ENCODE measurements around the gene MGRN1. TPM values are rescaled to one million over a fixed set of nuclear protein-coding genes. Genes with fewer than 3 reads are reported as not detected.

The MGRN1 gene
- total RNA-seq, 1 experiment from 2014 or later: 72.3 TPM

- no TSS peak for BruUV-seq (replicated peaks)
- ChIA-PET CTCF (interaction anchor here (0.9 to 1.7 kb wide), 2 partner anchors 83 to 117 kb away, joined by 3 to 6 read pairs; no protein-coding TSS in a partner anchor), POLR2A (interaction anchor here (1.6 to 2.4 kb wide), 3 partner anchors 35 to 117 kb away, joined by 11 to 20 read pairs (median 12); partner anchors contain the start of gene NUDT16L1)
Observed at GRCh38 chr16:4733211-4733742, 108.7 kb downstream of the MGRN1 start.

GRCh38 chr16:4733747-4734062, 109.1 kb downstream of the MGRN1 start:
- peak overlapping the region; percentile 97 for H3K4me3 Mint-ChIP-seq (ENCODE audit: unreplicated experiment)
- H3K36me3 Mint-ChIP-seq (ENCODE audit: insufficient read depth, unreplicated experiment): peaks cover 27% of the 10 kb centered on the region
- no peaks in the 10 kb centered on the region for H3K4me1 Mint-ChIP-seq (ENCODE audit: low read depth, unreplicated experiment)
- POLR2A ChIA-PET: interaction anchor here (0.6 to 2.4 kb wide), 7 partner anchors 35 to 365 kb away, joined by 3 to 20 read pairs (median 10); partner anchors contain the start of genes CDIP1, NUDT16L1 and SEPTIN12
- CTCF ChIA-PET: interaction anchor here (0.6 to 1.7 kb wide), 7 partner anchors 16 to 184 kb away, joined by 3 to 10 read pairs (median 4); partner anchors contain the start of genes MGRN1 and NUDT16L1
- no peak for TF ChIP-seq CTCF (IDR thresholded peaks at IDR 0.05; ENCODE audit: insufficient read depth in 1 of 2, low read depth in 1 of 2, low read length in 1 of 2, severe bottlenecking in 1 of 2, unreplicated experiment in 1 of 2)
- Histone ChIP-seq H3K4me1 (peaks cover 4% of the 10 kb centered on the region; the same call in 1 of the 2 replicates), H3K36me3 (ENCODE audit: control insufficient read depth, insufficient read depth, low read length) (no peaks in the 10 kb centered on the region), H3K9me3 (no peaks in the 10 kb centered on the region), H3K27me3 (replicated peaks; ENCODE audit: control insufficient read depth, insufficient read depth, low read length) (no peaks in the 10 kb centered on the region), H3K4me3 (ENCODE audit: low read depth, low read length) (peak overlapping the region; percentile 85)
- no peak for DNase-seq
- H3K27ac Mint-ChIP-seq (ENCODE audit: unreplicated experiment): peak overlapping the region; percentile 99
- H3K27me3 Mint-ChIP-seq (ENCODE audit: insufficient read depth, unreplicated experiment): no peaks in the 10 kb centered on the region
- intact Hi-C loops (cut with micrococcal nuclease; ENCODE audit: unreplicated experiment): loop anchor here (2.0 kb wide), 3 partner anchors 35 to 225 kb away; partner anchors contain the start of genes ROGDI and SEC14L5
- no TSS peak for BruUV-seq (replicated peaks)
- H3K9me3 Mint-ChIP-seq (ENCODE audit: unreplicated experiment): no peaks in the 10 kb centered on the region

More at GRCh38 chr16:4733211-4733742, 108.7 kb downstream of the MGRN1 start:
- Histone ChIP-seq H3K9me3 (no peaks in the 10 kb centered on the region), H3K36me3 (ENCODE audit: control insufficient read depth, insufficient read depth, low read length) (no peaks in the 10 kb centered on the region), H3K4me1 (peaks cover 4% of the 10 kb centered on the region; the same call in 1 of the 2 replicates), H3K27me3 (replicated peaks; ENCODE audit: control insufficient read depth, insufficient read depth, low read length) (no peaks in the 10 kb centered on the region), H3K4me3 (ENCODE audit: low read depth, low read length) (peak overlapping the region; percentile 85)
- Mint-ChIP-seq H3K27ac (ENCODE audit: unreplicated experiment) (peak overlapping the region; percentile 99), H3K36me3 (ENCODE audit: insufficient read depth, unreplicated experiment) (peaks cover 31% of the 10 kb centered on the region), H3K4me1 (ENCODE audit: low read depth, unreplicated experiment) (no peaks in the 10 kb centered on the region), H3K4me3 (ENCODE audit: unreplicated experiment) (peak overlapping the region; percentile 97), H3K27me3 (ENCODE audit: insufficient read depth, unreplicated experiment) (no peaks in the 10 kb centered on the region), H3K9me3 (ENCODE audit: unreplicated experiment) (no peaks in the 10 kb centered on the region)
- TF ChIP-seq CTCF (IDR thresholded peaks at IDR 0.05; ENCODE audit: insufficient read depth in 1 of 2, low read depth in 1 of 2, low read length in 1 of 2, severe bottlenecking in 1 of 2, unreplicated experiment in 1 of 2): no peak
- intact Hi-C loops (cut with micrococcal nuclease; ENCODE audit: unreplicated experiment): no loop called here
- no peak for DNase-seq

DNA sequence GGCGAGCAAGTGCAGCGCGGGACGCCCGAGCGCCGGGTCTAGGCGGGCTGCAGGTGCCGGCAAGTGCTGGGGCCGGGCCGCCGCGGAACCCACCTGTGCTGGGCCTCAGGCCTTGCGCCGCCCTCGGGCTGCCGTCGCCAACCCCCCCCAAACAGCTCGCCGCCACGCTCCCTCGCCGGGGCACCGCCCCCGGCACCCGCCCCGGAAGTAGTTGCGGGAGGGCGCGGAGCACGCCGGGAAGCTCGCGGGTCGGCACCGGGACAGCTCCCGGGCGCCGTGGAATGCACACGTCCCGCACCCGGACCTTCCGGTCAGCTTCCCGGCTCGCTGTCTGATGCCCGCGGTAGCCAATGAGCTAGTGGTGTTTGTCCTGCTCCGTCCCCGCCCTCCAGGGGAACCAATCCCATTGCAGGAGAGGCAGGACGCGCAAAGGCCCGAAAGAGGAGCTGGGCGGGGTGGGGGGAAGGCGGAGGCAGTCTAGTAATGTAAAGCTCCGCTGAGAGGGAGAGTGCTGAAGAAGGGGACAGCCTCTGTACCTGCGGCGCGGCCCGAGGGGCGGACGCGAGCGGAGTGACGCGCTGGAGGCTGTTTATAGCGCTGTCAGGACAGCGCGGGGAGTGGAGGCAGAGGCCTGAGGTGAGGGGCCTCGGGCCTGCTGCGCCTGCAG, 109.6 kb downstream of the MGRN1 start, which contains the start of the genes ANKS3 and DNAAF8:
TSS of gene ANKS3 (minus strand) at position 209 of the 667 bp plus-strand sequence. CDS start 4,122 bp downstream, outside the sequence.
TSS of gene DNAAF8 (plus strand) at position 475 of the 667 bp plus-strand sequence. CDS start 1,978 bp downstream, outside the sequence.
- Histone ChIP-seq H3K4me3 (ENCODE audit: low read depth, low read length) (peak within 1 kb of the TSS; percentile 85), H3K4me1 (peaks cover 4% of the 10 kb centered on the region; the same call in 1 of the 2 replicates), H3K27me3 (replicated peaks; ENCODE audit: control insufficient read depth, insufficient read depth, low read length) (no peaks in the 10 kb centered on the region), H3K9me3 (no peaks in the 10 kb centered on the region), H3K36me3 (ENCODE audit: control insufficient read depth, insufficient read depth, low read length) (no peaks in the 10 kb centered on the region)
- H3K27ac Mint-ChIP-seq (ENCODE audit: unreplicated experiment): peak within 1 kb of the TSS; percentile 99
- no peak for TF ChIP-seq CTCF (IDR thresholded peaks at IDR 0.05; ENCODE audit: insufficient read depth in 1 of 2, low read depth in 1 of 2, low read length in 1 of 2, severe bottlenecking in 1 of 2, unreplicated experiment in 1 of 2)
- H3K9me3 Mint-ChIP-seq (ENCODE audit: unreplicated experiment): no peaks in the 10 kb centered on the region
- H3K36me3 Mint-ChIP-seq (ENCODE audit: insufficient read depth, unreplicated experiment): peaks cover 22% of the 10 kb centered on the region
- CTCF ChIA-PET: interaction anchor here (0.6 to 1.7 kb wide), 11 partner anchors 17 to 224 kb away, joined by 3 to 10 read pairs (median 3); partner anchors contain the start of genes MGRN1, NUDT16L1, SEC14L5 and SEPTIN12
- intact Hi-C loops (cut with micrococcal nuclease; ENCODE audit: unreplicated experiment): loop anchor here (2.0 kb wide), 3 partner anchors 35 to 225 kb away; partner anchors contain the start of genes ROGDI and SEC14L5
- POLR2A ChIA-PET: interaction anchor here (0.5 to 2.4 kb wide), 14 partner anchors 10 to 364 kb away, joined by 3 to 20 read pairs (median 4); partner anchors contain the start of genes CDIP1, MGRN1, NUDT16L1 and ROGDI
- peak; percentile 96 to 98 for DNase-seq
- H3K27me3 Mint-ChIP-seq (ENCODE audit: insufficient read depth, unreplicated experiment): no peaks in the 10 kb centered on the region
- H3K4me3 Mint-ChIP-seq (ENCODE audit: unreplicated experiment): peak within 1 kb of the TSS; percentile 97
- BruUV-seq (replicated peaks): no TSS peak
- no peaks in the 10 kb centered on the region for H3K4me1 Mint-ChIP-seq (ENCODE audit: low read depth, unreplicated experiment)
